Measurements from ENCODE around the gene WNT7B. TPM values are rescaled to one million over a fixed set of nuclear protein-coding genes. Genes with fewer than 3 reads are reported as not detected.

Gene WNT7B
- total RNA-seq, 2 donors from 2014 or later, result not detected

DNA sequence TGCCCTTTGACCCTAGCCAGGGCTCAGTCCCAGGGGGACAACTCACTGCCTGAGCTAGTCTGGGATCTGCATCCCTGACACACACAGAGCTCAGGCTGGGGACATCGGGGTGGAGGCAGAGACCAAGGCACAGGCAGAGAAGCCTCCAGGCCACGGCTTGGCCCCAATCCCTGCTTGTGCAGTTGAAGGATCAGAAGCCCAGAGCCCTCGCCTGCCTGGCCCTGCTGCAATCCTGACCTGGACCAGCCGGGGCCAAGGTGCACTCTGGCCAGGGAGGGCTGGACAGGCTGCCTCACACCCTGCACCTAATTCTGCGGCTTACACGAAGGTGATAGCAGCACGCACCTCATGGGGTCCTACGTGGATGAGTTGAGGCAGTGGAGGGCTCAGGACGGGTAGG is 34.6 kb downstream of the WNT7B start:
- DNase-seq (no peak), ATAC-seq (no peak)
- H3K4me1 Mint-ChIP-seq, result no peaks in the 10 kb centered on the region
- H3K4me3 Mint-ChIP-seq, result no peak overlapping the region
- H3K9me3 ChIP-seq (ENCODE audit: control insufficient read depth, low read length, poor library complexity, severe bottlenecking), result no peaks in the 10 kb centered on the region
- H3K27me3 Mint-ChIP-seq, result peaks cover 14% of the 10 kb centered on the region
- no peak overlapping the region for H3K27ac Mint-ChIP-seq
- no peaks in the 10 kb centered on the region for H3K36me3 Mint-ChIP-seq (ENCODE audit: low read depth)

GRCh38 chr22:45938913-45939312 is 38.0 kb downstream of the WNT7B start:
- Mint-ChIP-seq H3K4me3 (no peak overlapping the region), H3K36me3 (ENCODE audit: low read depth) (peaks cover 2% of the 10 kb centered on the region), H3K27me3 (peaks cover 15% of the 10 kb centered on the region), H3K4me1 (no peaks in the 10 kb centered on the region), H3K27ac (no peak overlapping the region)
- no peaks in the 10 kb centered on the region for H3K9me3 ChIP-seq (ENCODE audit: control insufficient read depth, low read length, poor library complexity, severe bottlenecking)
- no peak for DNase-seq
- ATAC-seq, result no peak

DNA sequence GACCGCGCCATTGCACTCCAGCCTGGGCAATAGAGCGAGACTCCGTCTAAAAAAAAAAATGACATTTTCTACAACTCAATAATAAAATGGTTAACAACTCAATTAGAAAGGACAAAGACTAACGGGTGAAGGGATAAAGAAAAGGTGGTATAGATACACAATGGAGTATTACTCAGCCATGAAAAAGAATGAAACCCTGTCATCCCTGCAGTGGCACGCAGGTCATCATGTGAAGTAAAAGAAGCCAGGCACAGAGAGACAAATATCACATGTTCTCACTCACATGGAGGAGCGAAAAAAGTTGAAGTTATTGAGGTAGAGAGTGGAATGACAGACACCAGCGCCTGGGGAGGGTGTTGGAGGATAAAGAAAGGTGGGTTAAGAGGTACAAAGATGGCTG is 39.0 kb downstream of the WNT7B start:
- H3K4me3 Mint-ChIP-seq, result no peak overlapping the region
- no peak overlapping the region for H3K27ac Mint-ChIP-seq
- ATAC-seq, result no peak

GRCh38 chr22:45935573-45935972 is 41.4 kb downstream of the WNT7B start:
- ATAC-seq (no peak), DNase-seq (no peak)
- Mint-ChIP-seq H3K36me3 (ENCODE audit: low read depth) (peaks cover 2% of the 10 kb centered on the region), H3K27me3 (peaks cover 38% of the 10 kb centered on the region), H3K4me1 (no peaks in the 10 kb centered on the region), H3K27ac (no peak overlapping the region), H3K4me3 (no peak overlapping the region)
- H3K9me3 ChIP-seq (ENCODE audit: control insufficient read depth, low read length, poor library complexity, severe bottlenecking), result no peaks in the 10 kb centered on the region

More for the DNA sequence above, 39.0 kb downstream of the WNT7B start:
- peaks cover 2% of the 10 kb centered on the region for H3K36me3 Mint-ChIP-seq (ENCODE audit: low read depth)
- DNase-seq, result no peak
- no peaks in the 10 kb centered on the region for H3K4me1 Mint-ChIP-seq
- H3K27me3 Mint-ChIP-seq, result peaks cover 24% of the 10 kb centered on the region
- H3K9me3 ChIP-seq (ENCODE audit: control insufficient read depth, low read length, poor library complexity, severe bottlenecking), result no peaks in the 10 kb centered on the region

- no peak for ATAC-seq
- peaks cover 2% of the 10 kb centered on the region for H3K36me3 Mint-ChIP-seq (ENCODE audit: low read depth)
Observed at GRCh38 chr22:45934659-45935341, 42.2 kb downstream of the WNT7B start.

GRCh38 chr22:45934168-45934564 is 42.8 kb downstream of the WNT7B start:
- H3K27ac Mint-ChIP-seq, result no peak overlapping the region
- peaks cover 38% of the 10 kb centered on the region for H3K27me3 Mint-ChIP-seq
- no peak for DNase-seq
- H3K4me3 Mint-ChIP-seq, result no peak overlapping the region
- H3K36me3 Mint-ChIP-seq (ENCODE audit: low read depth), result peaks cover 4% of the 10 kb centered on the region
- H3K9me3 ChIP-seq (ENCODE audit: control insufficient read depth, low read length, poor library complexity, severe bottlenecking), result no peaks in the 10 kb centered on the region
- H3K4me1 Mint-ChIP-seq, result no peaks in the 10 kb centered on the region
- no peak for ATAC-seq

More at GRCh38 chr22:45934659-45935341, 42.2 kb downstream of the WNT7B start:
- H3K27ac Mint-ChIP-seq, result no peak overlapping the region
- no peaks in the 10 kb centered on the region for H3K4me1 Mint-ChIP-seq
- no peak for DNase-seq
- H3K9me3 ChIP-seq (ENCODE audit: control insufficient read depth, low read length, poor library complexity, severe bottlenecking), result no peaks in the 10 kb centered on the region
- no peak overlapping the region for H3K4me3 Mint-ChIP-seq
- H3K27me3 Mint-ChIP-seq, result peaks cover 38% of the 10 kb centered on the region

DNA sequence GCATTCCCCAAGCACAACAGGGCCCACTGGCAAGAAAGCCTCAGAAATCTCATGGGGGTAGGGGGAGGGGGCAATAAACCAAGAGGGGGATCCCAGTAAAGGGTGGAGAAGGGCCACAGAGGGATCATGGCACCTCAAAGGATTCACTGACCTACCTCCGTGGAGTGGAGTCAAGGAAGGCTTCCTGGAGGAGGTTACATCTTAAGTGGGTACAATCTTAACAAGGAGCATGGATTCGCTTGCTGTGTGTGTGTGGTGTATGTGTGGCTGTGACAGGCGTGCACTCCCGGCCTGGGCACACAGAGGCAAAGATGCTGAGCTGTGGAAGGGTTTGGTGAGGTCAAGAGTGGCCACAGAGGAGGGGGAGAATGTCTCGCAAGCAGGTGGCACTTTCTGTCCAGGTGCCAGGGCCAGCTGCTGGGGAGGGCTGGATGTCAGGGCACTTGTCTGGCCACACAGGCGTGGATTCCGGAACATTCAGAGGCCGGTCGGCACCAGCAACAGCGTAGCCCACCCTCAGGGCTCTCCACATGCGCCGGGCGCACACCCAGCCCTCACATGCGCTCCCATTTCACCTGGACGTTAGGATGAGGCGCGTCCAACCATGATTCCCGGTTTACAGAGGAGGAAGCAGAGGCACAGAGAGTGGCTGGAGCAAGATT is 43.3 kb downstream of the WNT7B start:
- peaks cover 4% of the 10 kb centered on the region for H3K36me3 Mint-ChIP-seq (ENCODE audit: low read depth)
- ATAC-seq (no peak), DNase-seq (no peak)
- H3K4me1 Mint-ChIP-seq, result no peaks in the 10 kb centered on the region
- H3K27ac Mint-ChIP-seq, result no peak overlapping the region
- peaks cover 42% of the 10 kb centered on the region for H3K27me3 Mint-ChIP-seq
- H3K9me3 ChIP-seq (ENCODE audit: control insufficient read depth, low read length, poor library complexity, severe bottlenecking), result no peaks in the 10 kb centered on the region
- no peak overlapping the region for H3K4me3 Mint-ChIP-seq

DNA sequence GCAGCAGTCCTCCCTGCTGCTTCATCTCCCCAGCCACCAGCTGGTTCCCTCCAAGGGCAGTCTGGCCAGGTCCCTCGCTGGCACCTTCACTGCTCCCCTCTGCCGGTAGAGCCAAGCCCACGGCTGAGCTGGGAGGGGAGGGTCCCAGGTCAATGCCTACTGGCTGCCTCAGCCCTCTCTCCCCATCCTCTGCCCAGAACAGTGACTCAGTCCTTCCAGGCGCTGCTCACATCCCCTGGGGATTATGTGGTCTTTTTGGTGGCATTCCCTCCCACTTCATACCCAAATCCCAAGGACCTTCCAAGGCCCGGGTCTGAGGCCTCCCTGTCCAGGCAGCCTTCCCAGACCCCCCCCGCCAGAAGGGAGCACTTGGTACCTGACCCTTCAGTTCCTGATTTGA is 44.9 kb downstream of the WNT7B start:
- Mint-ChIP-seq H3K4me3 (no peak overlapping the region), H3K4me1 (no peaks in the 10 kb centered on the region), H3K36me3 (ENCODE audit: low read depth) (peaks cover 4% of the 10 kb centered on the region), H3K27me3 (peaks cover 44% of the 10 kb centered on the region), H3K27ac (no peak overlapping the region)
- H3K9me3 ChIP-seq (ENCODE audit: control insufficient read depth, low read length, poor library complexity, severe bottlenecking), result no peaks in the 10 kb centered on the region
- no peak for ATAC-seq
- no peak for DNase-seq

- Mint-ChIP-seq H3K36me3 (ENCODE audit: low read depth) (peaks cover 4% of the 10 kb centered on the region), H3K4me1 (no peaks in the 10 kb centered on the region), H3K4me3 (no peak overlapping the region), H3K27ac (no peak overlapping the region), H3K27me3 (peaks cover 44% of the 10 kb centered on the region)
- DNase-seq (no peak), ATAC-seq (no peak)
- H3K9me3 ChIP-seq (ENCODE audit: control insufficient read depth, low read length, poor library complexity, severe bottlenecking), result no peaks in the 10 kb centered on the region
Observed at GRCh38 chr22:45931042-45931441, 45.9 kb downstream of the WNT7B start.

- no peaks in the 10 kb centered on the region for H3K9me3 ChIP-seq (ENCODE audit: control insufficient read depth, low read length, poor library complexity, severe bottlenecking)
- no peak for DNase-seq
- no peak for ATAC-seq
- Mint-ChIP-seq H3K4me1 (no peaks in the 10 kb centered on the region), H3K27ac (no peak overlapping the region), H3K4me3 (no peak overlapping the region), H3K27me3 (peaks cover 39% of the 10 kb centered on the region), H3K36me3 (ENCODE audit: low read depth) (peaks cover 2% of the 10 kb centered on the region)
Observed at GRCh38 chr22:45930324-45930723, 46.6 kb downstream of the WNT7B start.

DNA sequence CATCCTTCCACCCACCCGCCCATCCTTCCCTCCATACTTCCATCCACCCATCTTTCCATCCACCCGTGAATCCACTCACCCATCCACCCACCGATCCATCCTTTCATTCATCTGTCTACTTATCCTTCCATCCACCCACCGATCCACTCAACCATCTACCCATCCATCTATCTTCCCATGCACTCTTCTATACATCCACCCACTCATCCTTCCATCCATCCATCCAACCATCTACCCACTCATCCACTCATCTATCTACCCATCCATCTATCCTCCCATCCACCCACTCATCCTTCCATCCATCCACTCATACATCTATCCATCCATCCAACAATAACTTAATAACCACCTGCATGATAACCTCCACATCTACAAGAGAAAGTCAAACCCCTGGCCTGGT is 47.3 kb downstream of the WNT7B start:
- DNase-seq (no peak), ATAC-seq (no peak)
- H3K9me3 ChIP-seq (ENCODE audit: control insufficient read depth, low read length, poor library complexity, severe bottlenecking), result no peaks in the 10 kb centered on the region
- H3K36me3 Mint-ChIP-seq (ENCODE audit: low read depth), result peaks cover 2% of the 10 kb centered on the region
- no peaks in the 10 kb centered on the region for H3K4me1 Mint-ChIP-seq
- H3K27me3 Mint-ChIP-seq, result peaks cover 35% of the 10 kb centered on the region
- H3K4me3 Mint-ChIP-seq, result no peak overlapping the region
- no peak overlapping the region for H3K27ac Mint-ChIP-seq

DNA sequence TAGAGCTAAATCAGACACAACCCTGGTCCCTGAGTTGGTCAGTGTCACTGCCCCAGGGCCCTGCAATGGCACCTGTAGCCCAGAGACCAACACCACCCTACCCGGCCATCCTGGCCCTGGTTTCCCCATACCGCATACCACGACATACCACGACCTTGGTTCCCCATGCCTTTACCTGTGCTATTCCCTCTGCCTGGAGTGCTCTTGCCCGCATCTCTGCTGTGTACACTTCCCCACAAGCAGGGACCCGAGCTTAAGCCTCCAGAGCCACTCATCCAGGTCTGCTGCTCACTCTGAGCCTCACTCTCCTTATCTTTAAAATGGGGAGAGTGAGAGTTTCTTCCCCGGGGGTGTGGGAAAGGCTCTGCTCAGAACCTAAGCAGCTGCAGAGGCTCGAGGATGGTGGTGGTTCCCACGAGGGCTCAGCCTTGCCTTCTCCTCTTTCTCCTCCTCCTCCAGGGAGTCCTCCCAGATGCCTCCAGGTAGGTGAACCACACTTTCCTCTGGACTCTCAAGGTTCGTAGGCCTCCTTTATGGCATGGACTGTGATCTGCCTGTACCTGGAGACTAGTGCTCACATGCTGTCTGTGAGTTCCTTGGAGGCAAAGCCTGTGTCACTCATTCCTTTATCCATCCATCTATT is 48.1 kb downstream of the WNT7B start:
- H3K9me3 ChIP-seq (ENCODE audit: control insufficient read depth, low read length, poor library complexity, severe bottlenecking), result no peaks in the 10 kb centered on the region
- H3K4me1 Mint-ChIP-seq, result no peaks in the 10 kb centered on the region
- peaks cover 29% of the 10 kb centered on the region for H3K27me3 Mint-ChIP-seq
- peak overlapping the region; percentile 62 for H3K27ac Mint-ChIP-seq
- H3K4me3 Mint-ChIP-seq, result no peak overlapping the region
- no peak for DNase-seq
- ATAC-seq, result no peak
- H3K36me3 Mint-ChIP-seq (ENCODE audit: low read depth), result peaks cover 2% of the 10 kb centered on the region

DNA sequence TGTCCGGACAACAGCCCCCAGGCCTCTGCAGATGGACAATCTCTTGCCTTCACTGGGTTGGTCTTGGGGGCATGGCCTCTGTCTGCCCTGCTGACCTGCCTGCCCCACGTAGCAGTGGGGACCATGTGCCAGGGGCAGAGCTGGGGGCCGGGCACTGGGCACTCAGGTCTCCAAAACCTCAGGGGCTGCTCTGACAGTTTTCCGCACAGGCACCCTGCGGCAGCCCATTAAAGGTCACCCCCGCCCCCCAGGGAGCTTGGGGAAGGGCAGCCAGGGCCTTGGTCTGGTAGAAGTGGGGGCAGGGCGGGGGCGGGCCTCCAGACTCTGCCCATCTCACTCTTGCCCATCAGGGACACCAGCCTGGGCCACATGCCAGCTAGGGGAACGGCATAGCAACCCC is 49.9 kb downstream of the WNT7B start:
- Mint-ChIP-seq H3K4me1 (no peaks in the 10 kb centered on the region), H3K27ac (no peak overlapping the region), H3K4me3 (no peak overlapping the region), H3K36me3 (ENCODE audit: low read depth) (peaks cover 2% of the 10 kb centered on the region), H3K27me3 (peaks cover 13% of the 10 kb centered on the region)
- no peak for DNase-seq
- no peaks in the 10 kb centered on the region for H3K9me3 ChIP-seq (ENCODE audit: control insufficient read depth, low read length, poor library complexity, severe bottlenecking)
- no peak for ATAC-seq

Measured in T-helper 17 cell (primary cell).